Measurements from ENCODE around the gene KIF12. TPM values are rescaled to one million over a fixed set of nuclear protein-coding genes. Genes with fewer than 3 reads are reported as not detected.
"Not testable (repeated sequence)": the region's sequence is repeated elsewhere in the genome, so short reads cannot be mapped to it uniquely, and the experiment has no call there.

KIF12 gene
- total RNA-seq, 2 experiments from 2014 or later, result not detected

DNA sequence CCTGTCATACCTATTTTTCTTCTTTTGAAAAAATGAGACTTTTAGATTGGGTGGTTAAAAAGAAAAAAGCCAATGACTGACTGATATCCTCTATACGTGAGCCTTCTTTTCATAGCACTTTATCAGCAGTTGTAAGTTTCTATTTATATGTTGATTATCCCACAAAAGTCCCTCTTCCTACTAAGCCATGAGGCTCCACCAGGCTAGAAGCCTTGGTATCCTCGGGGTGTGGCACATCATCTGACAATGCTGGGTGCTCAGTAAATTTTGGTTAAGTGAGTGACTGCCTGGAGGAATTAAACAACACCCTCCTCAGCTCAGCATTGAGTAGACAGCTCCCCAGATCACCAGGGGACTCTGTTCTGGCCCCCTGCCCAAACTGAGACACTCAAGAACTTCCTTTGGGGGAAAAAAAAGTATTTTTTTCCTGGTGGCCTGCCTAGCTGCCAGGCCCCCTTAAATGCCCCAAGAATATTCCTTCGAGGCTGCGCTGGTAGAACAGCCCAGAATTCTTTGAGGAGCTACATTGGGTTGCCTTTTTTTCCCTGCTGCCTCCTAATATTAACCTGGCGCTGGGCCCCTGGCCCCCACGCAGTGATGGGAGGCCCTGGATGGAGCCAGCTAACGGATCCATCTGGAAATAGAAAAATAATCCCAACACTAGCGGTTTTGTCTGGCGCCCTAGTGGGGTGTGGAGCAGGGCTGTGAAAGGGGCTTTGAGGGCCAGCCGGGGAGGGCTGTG is 32.9 kb upstream of the KIF12 start:
- DNase-seq (no peak), ATAC-seq (no peak)
- Mint-ChIP-seq H3K4me1 (ENCODE audit: low read depth) (no peaks in the 10 kb centered on the region), H3K27ac (no peak overlapping the region), H3K36me3 (ENCODE audit: low read depth) (no peaks in the 10 kb centered on the region), H3K27me3 (ENCODE audit: low read depth) (peaks cover 9% of the 10 kb centered on the region), H3K9me3 (ENCODE audit: insufficient read depth) (no peaks in the 10 kb centered on the region), H3K4me3 (no peak overlapping the region)
- ChIA-PET CTCF (interaction anchor here (1.0 to 1.4 kb wide), 2 partner anchors 24 to 37 kb away, joined by 3 to 4 read pairs; no protein-coding TSS in a partner anchor), POLR2A (no interaction called here)

GRCh38 chr9:114130624-114131277 is 31.7 kb upstream of the KIF12 start:
- peaks cover 9% of the 10 kb centered on the region for H3K27me3 Mint-ChIP-seq (ENCODE audit: low read depth)
- no peak overlapping the region for H3K4me3 Mint-ChIP-seq
- no peaks in the 10 kb centered on the region for H3K9me3 Mint-ChIP-seq (ENCODE audit: insufficient read depth)
- no peaks in the 10 kb centered on the region for H3K36me3 Mint-ChIP-seq (ENCODE audit: low read depth)
- CTCF ChIA-PET, result no interaction called here
- POLR2A ChIA-PET, result no interaction called here
- ATAC-seq (no peak), DNase-seq (no peak)
- H3K4me1 Mint-ChIP-seq (ENCODE audit: low read depth), result no peaks in the 10 kb centered on the region
- H3K27ac Mint-ChIP-seq, result no peak overlapping the region

DNA sequence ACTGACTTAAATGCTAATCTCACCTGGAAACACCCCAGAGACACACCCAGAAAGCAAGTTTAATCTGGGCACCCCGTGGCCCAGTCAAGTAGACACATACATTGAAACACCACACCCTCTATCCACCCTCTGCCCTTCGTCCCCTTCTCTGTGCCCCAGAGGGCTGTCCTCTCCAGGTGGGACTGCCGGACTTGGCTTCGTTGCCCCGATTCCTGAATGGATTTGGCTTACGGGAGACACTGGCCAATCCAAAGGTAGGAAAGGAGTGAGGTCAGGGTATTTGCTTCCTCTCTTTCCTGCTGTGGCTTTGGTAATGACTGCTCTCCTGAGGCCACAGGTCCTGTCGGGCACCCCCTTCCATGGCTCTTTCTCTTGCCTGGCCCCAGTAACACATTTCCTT is 31.0 kb upstream of the KIF12 start:
- ChIA-PET POLR2A (no interaction called here), CTCF (interaction anchor here (1.1 kb wide), 1 partner anchor 22 kb away, joined by 3 read pairs; no protein-coding TSS in a partner anchor)
- H3K27me3 Mint-ChIP-seq (ENCODE audit: low read depth), result peaks cover 9% of the 10 kb centered on the region
- H3K4me1 Mint-ChIP-seq (ENCODE audit: low read depth), result no peaks in the 10 kb centered on the region
- no peaks in the 10 kb centered on the region for H3K9me3 Mint-ChIP-seq (ENCODE audit: insufficient read depth)
- no peak for ATAC-seq
- no peak overlapping the region for H3K4me3 Mint-ChIP-seq
- no peak overlapping the region for H3K27ac Mint-ChIP-seq
- H3K36me3 Mint-ChIP-seq (ENCODE audit: low read depth), result no peaks in the 10 kb centered on the region
- no peak for DNase-seq

GRCh38 chr9:114128759-114129158 is 29.7 kb upstream of the KIF12 start:
- H3K4me1 Mint-ChIP-seq (ENCODE audit: low read depth); H3K27me3 Mint-ChIP-seq (ENCODE audit: low read depth); H3K4me3 Mint-ChIP-seq; DNase-seq; ATAC-seq; H3K36me3 Mint-ChIP-seq (ENCODE audit: low read depth); H3K27ac Mint-ChIP-seq; H3K9me3 Mint-ChIP-seq (ENCODE audit: insufficient read depth); POLR2A ChIA-PET: not testable (repeated sequence)
- CTCF ChIA-PET, result interaction anchor here (1.0 kb wide), 1 partner anchor 21 kb away, joined by 3 read pairs; no protein-coding TSS in a partner anchor

GRCh38 chr9:114126247-114127060 is 27.4 kb upstream of the KIF12 start:
- CTCF ChIA-PET, result interaction anchor here (1.0 kb wide), 1 partner anchor 165 kb away, joined by 4 read pairs; no protein-coding TSS in a partner anchor
- ATAC-seq (no peak), DNase-seq (no peak)
- Mint-ChIP-seq H3K36me3 (ENCODE audit: low read depth) (no peaks in the 10 kb centered on the region), H3K9me3 (ENCODE audit: insufficient read depth) (no peaks in the 10 kb centered on the region), H3K4me1 (ENCODE audit: low read depth) (no peaks in the 10 kb centered on the region), H3K27ac (no peak overlapping the region), H3K27me3 (ENCODE audit: low read depth) (peaks cover 9% of the 10 kb centered on the region), H3K4me3 (no peak overlapping the region)
- POLR2A ChIA-PET, result no interaction called here

GRCh38 chr9:114125476-114126013 is 26.5 kb upstream of the KIF12 start:
- CTCF ChIA-PET, result no interaction called here
- no peak for DNase-seq
- H3K27ac Mint-ChIP-seq, result no peak overlapping the region
- no peak overlapping the region for H3K4me3 Mint-ChIP-seq
- H3K27me3 Mint-ChIP-seq (ENCODE audit: low read depth), result peaks cover 11% of the 10 kb centered on the region
- H3K36me3 Mint-ChIP-seq (ENCODE audit: low read depth), result no peaks in the 10 kb centered on the region
- no peaks in the 10 kb centered on the region for H3K4me1 Mint-ChIP-seq (ENCODE audit: low read depth)
- H3K9me3 Mint-ChIP-seq (ENCODE audit: insufficient read depth), result no peaks in the 10 kb centered on the region
- no peak for ATAC-seq
- POLR2A ChIA-PET, result no interaction called here

DNA sequence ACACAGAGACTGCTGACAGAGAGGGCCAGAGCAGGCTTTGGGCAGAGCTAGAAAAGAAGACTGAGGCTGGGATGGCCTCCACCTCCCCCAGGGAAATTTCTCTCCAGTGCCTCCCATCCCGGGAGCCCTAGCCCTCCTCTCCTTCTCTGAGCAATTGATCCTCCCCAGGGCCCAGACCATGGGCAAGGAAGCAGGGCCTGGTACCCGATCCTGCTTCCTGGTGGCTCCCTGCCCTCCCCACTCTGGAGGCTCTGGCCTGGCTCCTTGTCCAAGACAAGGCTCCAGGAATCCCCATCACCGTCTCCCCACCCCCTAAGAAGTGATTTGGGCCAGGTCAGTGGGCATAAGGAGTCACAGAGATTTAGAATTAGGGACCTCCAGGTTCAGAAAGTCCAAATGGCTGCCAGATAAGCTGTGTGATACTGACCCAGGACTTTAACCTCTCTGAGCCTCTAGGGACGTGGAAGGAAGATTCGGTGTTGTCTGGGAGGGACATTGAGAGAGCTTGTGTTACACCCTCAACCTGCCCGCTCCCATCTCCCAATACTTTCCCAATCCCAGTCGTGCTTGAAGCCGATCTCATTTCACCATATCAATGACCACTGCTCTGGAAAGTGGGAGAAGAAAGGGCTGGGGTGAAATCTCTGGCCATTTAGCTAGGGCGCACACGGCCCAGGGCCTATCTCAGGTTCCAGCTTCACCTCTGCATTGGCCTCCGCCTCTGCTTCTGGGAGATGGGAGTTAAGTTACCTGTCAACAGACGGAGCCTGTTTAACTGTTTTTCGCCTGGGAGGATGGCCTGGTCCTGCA is 25.8 kb upstream of the KIF12 start:
- Mint-ChIP-seq H3K36me3 (ENCODE audit: low read depth) (no peaks in the 10 kb centered on the region), H3K9me3 (ENCODE audit: insufficient read depth) (no peaks in the 10 kb centered on the region), H3K27me3 (ENCODE audit: low read depth) (peaks cover 8% of the 10 kb centered on the region), H3K4me3 (no peak overlapping the region), H3K27ac (no peak overlapping the region), H3K4me1 (ENCODE audit: low read depth) (no peaks in the 10 kb centered on the region)
- ATAC-seq (no peak), DNase-seq (no peak)
- CTCF ChIA-PET, result no interaction called here
- POLR2A ChIA-PET, result no interaction called here

DNA sequence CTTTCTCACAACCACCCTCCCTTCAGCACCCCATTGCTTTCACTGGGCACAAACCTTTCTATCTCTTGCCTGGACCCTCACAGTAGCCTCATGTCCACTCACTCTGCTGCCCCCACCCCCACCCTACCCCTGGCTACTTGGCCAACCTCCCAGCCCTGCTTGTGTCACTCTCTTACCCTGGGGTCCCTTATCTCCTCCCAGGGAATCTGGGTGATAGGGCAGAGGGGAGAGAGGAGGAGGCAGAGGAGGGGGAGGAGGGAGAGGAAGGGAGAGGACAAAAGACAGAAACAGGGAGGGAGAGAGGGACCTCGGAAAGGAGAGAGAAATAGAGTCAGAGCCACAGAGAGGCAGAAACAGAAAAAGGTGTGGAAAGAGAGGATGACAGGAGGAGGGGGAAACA is 25.0 kb upstream of the KIF12 start:
- H3K27ac Mint-ChIP-seq, result no peak overlapping the region
- peaks cover 6% of the 10 kb centered on the region for H3K27me3 Mint-ChIP-seq (ENCODE audit: low read depth)
- H3K9me3 Mint-ChIP-seq (ENCODE audit: insufficient read depth), result no peaks in the 10 kb centered on the region
- no peak overlapping the region for H3K4me3 Mint-ChIP-seq
- POLR2A ChIA-PET, result no interaction called here
- no peaks in the 10 kb centered on the region for H3K36me3 Mint-ChIP-seq (ENCODE audit: low read depth)
- DNase-seq (no peak), ATAC-seq (no peak)
- no peaks in the 10 kb centered on the region for H3K4me1 Mint-ChIP-seq (ENCODE audit: low read depth)
- CTCF ChIA-PET, result no interaction called here

GRCh38 chr9:114123031-114123977 is 24.2 kb upstream of the KIF12 start:
- H3K4me3 Mint-ChIP-seq, result no peak overlapping the region
- no peak overlapping the region for H3K27ac Mint-ChIP-seq
- ATAC-seq (no peak), DNase-seq (no peak)
- H3K36me3 Mint-ChIP-seq (ENCODE audit: low read depth), result no peaks in the 10 kb centered on the region
- H3K4me1 Mint-ChIP-seq (ENCODE audit: low read depth), result no peaks in the 10 kb centered on the region
- CTCF ChIA-PET, result no interaction called here
- no peaks in the 10 kb centered on the region for H3K9me3 Mint-ChIP-seq (ENCODE audit: insufficient read depth)
- H3K27me3 Mint-ChIP-seq (ENCODE audit: low read depth), result peaks cover 6% of the 10 kb centered on the region
- POLR2A ChIA-PET, result no interaction called here

GRCh38 chr9:114122136-114123027 is 23.3 kb upstream of the KIF12 start:
- ATAC-seq (no peak), DNase-seq (no peak)
- no peaks in the 10 kb centered on the region for H3K36me3 Mint-ChIP-seq (ENCODE audit: low read depth)
- H3K9me3 Mint-ChIP-seq (ENCODE audit: insufficient read depth), result no peaks in the 10 kb centered on the region
- no peak overlapping the region for H3K27ac Mint-ChIP-seq
- CTCF ChIA-PET, result no interaction called here
- no peaks in the 10 kb centered on the region for H3K4me1 Mint-ChIP-seq (ENCODE audit: low read depth)
- no peak overlapping the region for H3K4me3 Mint-ChIP-seq
- H3K27me3 Mint-ChIP-seq (ENCODE audit: low read depth), result peaks cover 4% of the 10 kb centered on the region
- POLR2A ChIA-PET, result no interaction called here

Data from activated CD8-positive, alpha-beta T cell treated with anti-CD3 and anti-CD28 coated beads, Interleukin-2, amount 10 ng/mL, durations not matched to agents 7 days and 5 days (primary cell).